Pancreas (tissue), 10 donors: ENCODE data around the gene AP3B1. TPM values are rescaled to one million over a fixed set of nuclear protein-coding genes. Genes with fewer than 3 reads are reported as not detected.
A peak's percentile ranks its signal among the peaks of the same experiment; 100 is the strongest.

Source experiments
- ATAC-seq, 4 donors: fragments of 200-7000 bp; cut with Tn5 transposase; one replicate each; pipeline versions ENCODE4 v1.8.0 to v1.9.1; 2020; ENCODE audit warnings: mild to moderate bottlenecking in 4 of 4, moderate library complexity in 4 of 4
- DNase-seq, 6 donors: peaks; one replicate each; pipeline ENCODE4 v3.0.0-alpha.2; 2020
- FAIRE-seq: peaks from 2 replicates; lab custom pipeline; 2012; peaks lifted over from hg19 to GRCh38; lab: Jason Lieb, UNC
- H3K27ac ChIP-seq, 4 donors: fragments of 200-600 bp; sonication (generic); 1 replicate in 3 of 4; 2 replicates in 1 of 4; pipeline versions ENCODE4 v1.5.0 to v1.8.0; 2020
- H3K27me3 ChIP-seq, 4 donors: fragments of 200-600 bp; one replicate each; pipeline ENCODE4 v1.8.0; 2021
- H3K36me3 ChIP-seq, 3 donors: fragments of 200-600 bp; sonication (generic) in 1 of 3; one replicate each; pipeline versions ENCODE4 v1.5.0 to v1.8.0; 2020 to 2021
- H3K4me1 ChIP-seq, 3 donors: fragments of 200-600 bp; one replicate each; pipeline ENCODE4 v1.8.0; 2021
- H3K4me3 ChIP-seq, 4 donors: fragments of 200-600 bp; sonication (generic) in 2 of 4; one replicate each; pipeline versions ENCODE4 v1.5.0 to v1.8.0; 2020 to 2021
- H3K9me3 ChIP-seq, 4 donors: fragments of 200-600 bp; one replicate each; pipeline ENCODE4 v1.8.0; 2021
- WGBS, 2 donors: extraction: QIAGEN DNeasy Blood & Tissue Kit; methylation state at CpG; one replicate each; pipeline ENCODE4 v1.1.7; 2013; 5-methylcytosine and 5-hydroxymethylcytosine counted together
- intact Hi-C, 3 donors: fragments of 100-400 bp; cut with DNase I; formaldehyde crosslinking; loops; one replicate each; pipeline versions ENCODE4 v1.11.1 to v1.14.2; 2022
- polyA plus RNA-seq, 2 donors: library from polyadenylated mRNA; stranded (reverse); fragments of 200-250 nt; gene quantifications; one replicate each; pipeline ENCODE4 v1.2.3, GENCODE V29; 2013
- total RNA-seq, 6 donors: library from RNA; stranded (reverse); fragmentation: NEBNext Ultra II Directional in 4 of 6; extraction: Animal tissue kit (Norgen Biotek cat#: 25700) in 4 of 6; gene quantifications; one replicate each; pipeline versions ENCODE4 v1.2.1 to v1.2.4, GENCODE V29; 2021 to 2023
- TF ChIP-seq, protein P1 (sequence below), 4 donors: fragments of 200-600 bp; sonication (generic) in 3 of 4; IDR thresholded peaks; one replicate each; pipeline versions ENCODE4 v1.5.0 to v1.8.0; 2021; ENCODE audit warnings: antibody characterized with exemption in 4 of 4
- donor health status: healthy with polysubstance abuse.
- donor health status: DM: no; HTN: no; CAD: no; lungs with moderate emphysema.
- donor health status: DM: no; HTN: no; CAD: no.
- donor health status: control.
- donor health status: control.
- donor health status: Bipolar disorder and iron deficiency.
- donor health status: DM: yes; HTN: yes; CAD: no.
- donor health status: DM: no; HTN: no; CAD: no.
- donor health status: DM: no; HTN: no; CAD: no.
- donor health status: DM: yes; HTN: yes; CAD: no.

AP3B1 gene
- total and polyA plus RNA-seq, 8 donors, result 11.9 to 26.0 (median 18.2) TPM

DNA sequence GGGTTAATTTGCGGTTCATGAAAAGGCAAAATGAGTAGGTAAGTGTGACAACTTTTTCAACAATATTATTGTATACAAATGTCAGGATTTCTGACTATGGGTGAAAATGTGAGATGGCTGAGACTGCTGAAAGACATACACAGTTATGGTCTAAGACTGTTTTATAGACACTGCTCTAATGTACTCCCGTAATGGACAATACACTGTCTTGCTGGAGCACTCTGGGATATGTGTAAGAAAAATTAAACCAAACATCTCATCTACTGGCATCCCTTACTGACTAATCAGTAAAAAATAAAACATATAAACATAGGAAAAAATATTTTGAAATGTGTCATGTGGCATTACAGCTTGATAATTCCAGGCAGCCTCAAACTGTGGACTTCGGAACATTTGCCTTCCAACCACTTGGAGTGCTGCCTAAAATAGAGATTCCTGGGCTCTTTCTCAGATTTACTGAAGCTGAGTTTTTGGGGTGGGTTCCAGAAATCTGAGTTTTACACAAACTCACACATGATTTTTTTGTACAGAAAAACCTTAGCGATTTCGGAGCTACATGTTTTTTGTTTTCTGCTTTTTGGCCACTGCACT lies 284.5 kb downstream of the AP3B1 start:
- H3K27ac ChIP-seq, result no peak overlapping the region
- FAIRE-seq, result no peak
- TF ChIP-seq, protein P1, sequence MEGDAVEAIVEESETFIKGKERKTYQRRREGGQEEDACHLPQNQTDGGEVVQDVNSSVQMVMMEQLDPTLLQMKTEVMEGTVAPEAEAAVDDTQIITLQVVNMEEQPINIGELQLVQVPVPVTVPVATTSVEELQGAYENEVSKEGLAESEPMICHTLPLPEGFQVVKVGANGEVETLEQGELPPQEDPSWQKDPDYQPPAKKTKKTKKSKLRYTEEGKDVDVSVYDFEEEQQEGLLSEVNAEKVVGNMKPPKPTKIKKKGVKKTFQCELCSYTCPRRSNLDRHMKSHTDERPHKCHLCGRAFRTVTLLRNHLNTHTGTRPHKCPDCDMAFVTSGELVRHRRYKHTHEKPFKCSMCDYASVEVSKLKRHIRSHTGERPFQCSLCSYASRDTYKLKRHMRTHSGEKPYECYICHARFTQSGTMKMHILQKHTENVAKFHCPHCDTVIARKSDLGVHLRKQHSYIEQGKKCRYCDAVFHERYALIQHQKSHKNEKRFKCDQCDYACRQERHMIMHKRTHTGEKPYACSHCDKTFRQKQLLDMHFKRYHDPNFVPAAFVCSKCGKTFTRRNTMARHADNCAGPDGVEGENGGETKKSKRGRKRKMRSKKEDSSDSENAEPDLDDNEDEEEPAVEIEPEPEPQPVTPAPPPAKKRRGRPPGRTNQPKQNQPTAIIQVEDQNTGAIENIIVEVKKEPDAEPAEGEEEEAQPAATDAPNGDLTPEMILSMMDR (IDR thresholded peaks at IDR 0.05), result no peak
- H3K9me3 ChIP-seq, result no peaks in the 10 kb centered on the region
- H3K36me3 ChIP-seq, result no peaks in the 10 kb centered on the region
- peaks cover 0 to 8% (median 0%) of the 10 kb centered on the region in 3 donors for H3K4me1 ChIP-seq
- 86 to 91% methylated on average over 5 of the region's 5 CpGs for WGBS, 2 donors
- no peak overlapping the region for H3K4me3 ChIP-seq
- H3K27me3 ChIP-seq, result no peaks in the 10 kb centered on the region
- no peak for DNase-seq
- peak in 1 of 4 donors; percentile 44 for ATAC-seq
- intact Hi-C loops, result no loop called here

DNA sequence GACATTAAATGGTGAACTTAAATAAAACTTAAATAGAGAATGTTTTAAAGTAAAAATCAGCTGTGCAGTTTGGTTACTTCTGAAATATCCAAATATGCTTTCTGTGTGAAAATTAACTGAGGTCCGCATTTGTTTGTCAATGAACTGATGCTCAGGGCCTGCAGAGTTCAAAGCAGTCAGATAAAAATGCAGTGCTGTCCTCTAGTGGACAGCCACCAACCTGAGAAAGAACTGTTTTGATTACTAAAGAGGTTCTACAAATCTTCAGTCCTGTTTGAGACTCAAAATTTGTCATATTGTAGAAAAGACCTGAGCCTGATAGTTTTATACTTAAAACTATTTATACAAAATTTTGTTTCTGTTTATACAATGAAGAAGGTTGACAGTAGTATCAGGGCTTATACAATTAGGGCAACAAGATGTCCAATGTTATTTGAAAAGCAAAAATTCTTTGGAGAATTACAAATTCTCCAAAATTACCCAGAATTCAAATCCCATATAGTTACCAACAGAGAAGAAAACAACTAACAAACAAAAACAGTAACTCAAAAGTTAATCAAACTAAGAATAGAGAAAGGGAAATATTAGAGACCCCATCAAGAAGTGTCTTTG lies 286.0 kb downstream of the AP3B1 start:
- peaks cover 0 to 8% (median 0%) of the 10 kb centered on the region in 3 donors for H3K4me1 ChIP-seq
- ATAC-seq (peak in 3 of 4 donors; percentile 57 to 77 (median 65)), DNase-seq (no peak), FAIRE-seq (no peak)
- TF ChIP-seq, protein P1 (IDR thresholded peaks at IDR 0.05), result peak in 2 of 4 donors; percentile 51 to 59
- H3K27me3 ChIP-seq, result no peaks in the 10 kb centered on the region
- H3K36me3 ChIP-seq, result no peaks in the 10 kb centered on the region
- 26 to 34% methylated on average over 1 of the region's 1 CpG for WGBS, 2 donors
- intact Hi-C loops, result no loop called here
- H3K4me3 ChIP-seq, result no peak overlapping the region
- H3K27ac ChIP-seq, result no peak overlapping the region
- no peaks in the 10 kb centered on the region for H3K9me3 ChIP-seq

DNA sequence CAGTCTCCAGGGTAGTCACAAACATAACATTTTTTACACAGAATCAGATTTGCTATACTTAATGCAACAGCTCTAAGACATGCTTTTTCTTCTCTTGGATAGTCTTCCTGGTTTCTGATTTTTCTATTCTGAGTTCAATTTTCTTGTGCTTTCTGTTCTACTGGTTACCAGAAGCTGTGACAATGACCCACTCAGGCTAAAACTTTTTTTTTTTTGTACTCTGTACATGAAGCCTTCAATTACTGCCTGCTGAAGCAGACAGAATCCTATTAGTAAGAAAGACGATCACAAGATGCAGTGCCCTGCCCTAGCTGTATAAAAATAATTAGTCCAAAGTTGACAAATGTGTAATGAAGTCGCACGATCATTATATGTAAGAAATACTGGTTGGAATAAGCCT lies 287.3 kb downstream of the AP3B1 start:
- TF ChIP-seq, protein P1 (IDR thresholded peaks at IDR 0.05), result no peak
- no peak overlapping the region for H3K4me3 ChIP-seq
- intact Hi-C loops, result no loop called here
- DNase-seq, result no peak
- FAIRE-seq, result no peak
- ATAC-seq, result no peak
- H3K36me3 ChIP-seq, result no peaks in the 10 kb centered on the region
- WGBS, 2 donors, result 92 to 93% methylated on average over 3 of the region's 3 CpGs
- no peaks in the 10 kb centered on the region for H3K9me3 ChIP-seq
- H3K27ac ChIP-seq, result no peak overlapping the region
- H3K4me1 ChIP-seq, result peaks cover 0 to 8% (median 0%) of the 10 kb centered on the region in 3 donors
- no peaks in the 10 kb centered on the region for H3K27me3 ChIP-seq

DNA sequence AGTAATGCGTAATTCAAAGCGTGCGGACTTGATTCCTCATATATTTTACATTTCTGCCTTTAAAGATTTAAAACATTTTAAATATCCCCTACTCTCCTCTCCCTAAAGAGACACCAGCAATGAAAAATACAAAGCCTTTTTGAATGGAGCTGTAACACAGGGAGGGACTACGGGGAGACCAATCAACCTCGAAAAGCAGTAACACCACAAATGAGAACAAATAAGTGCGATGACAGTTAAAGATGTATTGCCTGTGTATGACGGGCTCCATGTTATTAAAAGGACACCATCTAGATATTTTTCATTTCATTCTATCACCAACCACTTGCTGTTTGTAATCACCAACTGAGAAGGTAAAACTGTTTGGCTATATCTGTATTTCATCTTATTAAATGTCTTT lies 288.0 kb downstream of the AP3B1 start:
- 97 to 98% methylated on average over 7 of the region's 7 CpGs for WGBS, 2 donors
- no peak overlapping the region for H3K27ac ChIP-seq
- no peaks in the 10 kb centered on the region for H3K9me3 ChIP-seq
- intact Hi-C loops, result no loop called here
- ATAC-seq (no peak), FAIRE-seq (no peak), DNase-seq (no peak)
- no peaks in the 10 kb centered on the region for H3K27me3 ChIP-seq
- TF ChIP-seq, protein P1 (IDR thresholded peaks at IDR 0.05), result no peak
- H3K36me3 ChIP-seq, result no peaks in the 10 kb centered on the region
- H3K4me3 ChIP-seq, result no peak overlapping the region
- peaks cover 0 to 8% (median 0%) of the 10 kb centered on the region in 3 donors for H3K4me1 ChIP-seq
